Stimulated activated CD8-positive, alpha-beta memory T cell treated with anti-CD3 and anti-CD28 coated beads, Interleukin-2, amount 100 ng/mL, for 48 hours (primary cell): ENCODE data around the gene SLFN13.
A peak's percentile ranks its signal among the peaks of the same experiment; 100 is the strongest.
"Not testable (repeated sequence)": the region's sequence is repeated elsewhere in the genome, so short reads cannot be mapped to it uniquely, and the experiment has no call there.

Experiments used
- DNase-seq, 2 donors: peaks; one replicate each; pipeline ENCODE4 v3.0.0-alpha.2; 2020; ENCODE audit warnings: low read depth in 2 of 2

SLFN13 gene

GRCh38 chr17:35448214-35448898, at the start of gene SLFN13:
TSS of gene SLFN13 (minus strand) at chr17:35448766. CDS start at chr17:35445680, 3,086 bp downstream.
- DNase-seq: peak; percentile 92

- DNase-seq: no peak
Measured at GRCh38 chr17:35496451-35497290, 48.1 kb upstream of the SLFN13 start.

GRCh38 chr17:35493040-35493439, 44.5 kb upstream of the SLFN13 start:
- no peak for DNase-seq

- no peak for DNase-seq
Measured at GRCh38 chr17:35491417-35491816, 42.9 kb upstream of the SLFN13 start.

GRCh38 chr17:35489944-35490343, 41.4 kb upstream of the SLFN13 start:
- DNase-seq: no peak

GRCh38 chr17:35488991-35489390, 40.4 kb upstream of the SLFN13 start:
- no peak for DNase-seq

- peak; percentile 73 to 79 for DNase-seq
Measured at GRCh38 chr17:35486920-35487732, 38.6 kb upstream of the SLFN13 start.

GRCh38 chr17:35479271-35479670, 30.7 kb upstream of the SLFN13 start:
- DNase-seq: no peak

GRCh38 chr17:35477248-35477647, 28.7 kb upstream of the SLFN13 start:
- DNase-seq: no peak

- no peak for DNase-seq
Measured at GRCh38 chr17:35476283-35476820, 27.8 kb upstream of the SLFN13 start.

GRCh38 chr17:35468475-35468874, 19.9 kb upstream of the SLFN13 start:
- DNase-seq: no peak

- no peak for DNase-seq
Measured at GRCh38 chr17:35467824-35468223, 19.3 kb upstream of the SLFN13 start.

- peak; percentile 39 to 48 for DNase-seq
Measured at GRCh38 chr17:35460354-35460851, 11.8 kb upstream of the SLFN13 start.

- DNase-seq: not testable (repeated sequence)
Measured at GRCh38 chr17:35454035-35454434, 5.5 kb upstream of the SLFN13 start.

GRCh38 chr17:35453171-35453570, 4.6 kb upstream of the SLFN13 start:
- DNase-seq: no peak

- DNase-seq: no peak
Measured at GRCh38 chr17:35449371-35449931, 885 bp upstream of the SLFN13 start.

- DNase-seq: no peak
Measured at GRCh38 chr17:35448899-35449227, 297 bp upstream of the SLFN13 start.

- no peak for DNase-seq
Measured at GRCh38 chr17:35447499-35447898, 1.1 kb downstream of the SLFN13 start.

GRCh38 chr17:35438433-35438832, 10.1 kb downstream of the SLFN13 start:
- no peak for DNase-seq

GRCh38 chr17:35433075-35433894, 15.3 kb downstream of the SLFN13 start:
- DNase-seq: peak; percentile 41 to 54
